ENCODE data around the gene GPR160.

GRCh38 chr3:170077361-170077760 lies 39.6 kb downstream of the GPR160 start:
- TF ChIP-seq ZNF24 (IDR thresholded peaks at IDR 0.05), result no peak
- TF ChIP-seq CREM (IDR thresholded peaks at IDR 0.05; ENCODE audit: low read depth), result no peak
- TF ChIP-seq E2F8 (IDR thresholded peaks at IDR 0.05; ENCODE audit: low read depth, partially characterized antibody), result no peak
- no peak for TF ChIP-seq EP300 (IDR thresholded peaks at IDR 0.05; ENCODE audit: low read length)
- no peak for TF ChIP-seq U2AF2 (optimal IDR thresholded peaks at IDR 0.05; ENCODE audit: low read depth, low read length)

Measured in K562 (cell line).